ENCODE measurements around the gene ABCG4.
"Not testable (repeated sequence)": the region's sequence is repeated elsewhere in the genome, so short reads cannot be mapped to it uniquely, and the experiment has no call there.

ABCG4 gene

DNA sequence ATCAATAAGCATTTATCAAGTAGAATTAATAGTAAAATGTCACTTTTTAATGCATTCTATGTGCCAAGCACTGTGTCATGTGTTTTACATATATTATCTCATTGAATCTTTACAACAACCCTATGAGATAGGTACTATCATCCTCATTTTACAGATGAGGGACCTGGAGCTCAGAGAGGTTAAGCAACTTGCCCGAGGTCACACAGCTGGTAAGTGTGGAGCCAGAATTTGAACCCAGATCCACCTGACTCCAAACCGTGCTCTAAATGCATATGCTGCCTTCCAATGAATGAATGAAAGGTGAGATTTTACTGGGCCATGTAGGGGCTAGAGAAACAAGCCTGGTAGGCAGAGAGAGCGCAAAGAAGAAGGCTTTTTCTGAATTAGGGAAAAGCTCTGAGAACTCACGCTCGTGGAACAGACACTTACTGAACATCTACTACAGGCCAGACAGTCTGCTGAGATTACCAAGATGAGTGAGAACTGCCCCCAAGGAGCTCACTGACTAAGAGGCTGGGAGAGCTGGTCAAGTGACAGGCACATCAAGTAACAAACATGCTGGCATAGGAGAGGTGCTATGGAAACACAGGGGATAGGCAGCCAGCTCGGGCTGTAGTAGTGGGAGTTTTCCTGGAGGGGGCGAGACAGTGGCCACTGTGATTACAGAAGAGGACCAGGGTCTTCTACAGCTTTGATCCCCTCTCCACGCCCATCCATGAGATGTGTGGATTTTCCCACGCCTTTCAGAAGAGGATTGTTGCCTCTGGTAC, 4.4 kb downstream of the ABCG4 start:
- no peak for DNase-seq (ENCODE audit: low read depth in 2 of 2)

DNA sequence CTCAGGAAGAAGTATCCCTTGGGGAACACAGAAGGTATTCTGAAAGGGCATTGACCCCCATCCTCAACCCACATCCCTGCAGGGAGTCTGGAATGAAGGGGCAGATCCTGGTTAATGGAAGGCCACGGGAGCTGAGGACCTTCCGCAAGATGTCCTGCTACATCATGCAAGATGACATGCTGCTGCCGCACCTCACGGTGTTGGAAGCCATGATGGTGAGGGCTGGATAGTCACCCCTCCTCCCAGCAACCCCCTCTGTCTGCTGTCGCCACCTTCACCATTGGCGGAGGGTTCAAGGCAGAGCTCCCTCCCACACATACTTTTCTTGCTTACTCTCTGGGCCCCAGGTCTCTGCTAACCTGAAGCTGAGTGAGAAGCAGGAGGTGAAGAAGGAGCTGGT, 5.3 kb downstream of the ABCG4 start:
- no peak for DNase-seq (ENCODE audit: low read depth in 2 of 2)

DNA sequence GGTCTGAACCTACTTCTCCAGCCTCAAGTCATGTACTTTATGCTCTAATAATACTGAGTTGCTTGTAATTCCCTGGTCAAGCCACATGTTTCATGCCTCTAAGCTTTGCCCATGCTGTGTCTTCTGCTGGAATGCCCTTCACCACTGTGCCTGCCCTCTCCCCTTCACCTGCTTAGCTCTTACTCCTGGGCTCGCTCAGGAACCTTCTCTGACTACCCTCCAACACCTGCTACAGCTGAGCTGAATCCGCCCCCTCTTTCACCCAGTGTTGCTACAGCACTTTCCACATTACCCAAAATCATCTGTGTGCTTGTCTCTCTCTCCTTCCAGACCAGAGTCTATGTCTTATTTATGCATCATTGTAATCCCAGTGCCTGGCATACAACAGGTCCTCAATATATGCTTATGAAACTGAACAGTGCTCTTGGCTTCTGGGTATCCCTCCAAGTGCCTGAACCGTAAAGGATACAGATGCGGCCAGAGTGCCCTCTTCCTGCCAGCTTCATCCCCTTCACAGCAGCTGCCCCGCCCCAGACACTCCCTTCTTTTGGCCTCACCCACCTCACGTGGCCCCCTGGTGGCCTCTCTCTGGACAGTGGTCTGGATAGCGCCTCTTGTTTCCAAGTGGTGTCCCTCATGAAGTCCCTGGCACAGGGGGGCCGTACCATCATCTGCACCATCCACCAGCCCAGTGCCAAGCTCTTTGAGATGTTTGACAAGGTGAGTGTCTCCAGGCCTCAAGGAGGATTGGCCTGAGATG, 7.1 kb downstream of the ABCG4 start:
- DNase-seq (ENCODE audit: low read depth in 2 of 2): no peak

DNA sequence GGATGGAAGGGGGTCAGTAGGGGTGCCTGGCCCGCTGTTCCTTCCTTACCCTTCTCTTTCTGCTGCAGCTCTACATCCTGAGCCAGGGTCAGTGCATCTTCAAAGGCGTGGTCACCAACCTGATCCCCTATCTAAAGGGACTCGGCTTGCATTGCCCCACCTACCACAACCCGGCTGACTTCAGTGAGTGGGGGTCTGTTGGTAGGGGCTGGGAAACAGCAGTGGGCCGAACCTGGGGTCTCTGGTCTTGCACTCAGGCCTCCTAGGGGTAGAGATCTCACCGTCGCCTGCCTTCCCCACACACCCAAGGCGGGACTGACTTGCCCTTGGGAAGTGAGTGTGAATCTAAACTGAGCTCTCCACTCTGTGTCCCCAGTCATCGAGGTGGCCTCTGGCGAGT, 7.6 kb downstream of the ABCG4 start:
- DNase-seq (ENCODE audit: low read depth in 2 of 2): no peak

DNA sequence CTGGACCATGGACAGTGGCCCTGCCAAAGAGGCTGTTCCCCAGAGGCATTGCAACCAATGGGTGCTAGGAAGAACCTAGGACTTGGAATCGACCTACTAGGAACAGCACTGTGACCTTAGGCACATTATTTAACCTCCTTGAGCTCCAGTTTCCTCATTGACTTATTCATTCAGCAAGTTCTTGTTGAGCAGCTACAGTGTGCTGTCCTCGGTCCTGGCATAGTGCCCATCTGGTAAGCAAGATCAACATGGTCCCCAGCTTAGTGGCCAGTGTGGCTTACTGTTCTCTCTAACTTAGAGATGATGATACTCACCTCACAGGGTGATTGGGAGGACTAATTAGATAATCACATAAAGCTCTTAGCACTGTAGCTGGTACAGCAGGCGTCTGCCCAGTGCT, 8.2 kb downstream of the ABCG4 start:
- no peak for DNase-seq (ENCODE audit: low read depth in 2 of 2)

DNA sequence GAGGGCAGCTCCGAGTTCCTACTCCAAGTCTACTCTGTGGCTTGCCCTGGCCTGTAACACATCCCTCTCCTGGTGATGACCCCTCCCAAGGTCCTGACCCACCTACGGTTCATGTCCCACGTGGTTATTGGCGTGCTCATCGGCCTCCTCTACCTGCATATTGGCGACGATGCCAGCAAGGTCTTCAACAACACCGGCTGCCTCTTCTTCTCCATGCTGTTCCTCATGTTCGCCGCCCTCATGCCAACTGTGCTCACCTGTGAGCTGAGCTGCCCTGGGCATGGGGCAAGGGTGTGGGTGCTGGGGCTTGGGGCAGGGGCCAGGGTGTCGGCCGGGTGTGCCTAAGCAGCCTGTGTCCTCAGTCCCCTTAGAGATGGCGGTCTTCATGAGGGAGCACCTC, 9.6 kb downstream of the ABCG4 start:
- DNase-seq (ENCODE audit: low read depth in 2 of 2): no peak

DNA sequence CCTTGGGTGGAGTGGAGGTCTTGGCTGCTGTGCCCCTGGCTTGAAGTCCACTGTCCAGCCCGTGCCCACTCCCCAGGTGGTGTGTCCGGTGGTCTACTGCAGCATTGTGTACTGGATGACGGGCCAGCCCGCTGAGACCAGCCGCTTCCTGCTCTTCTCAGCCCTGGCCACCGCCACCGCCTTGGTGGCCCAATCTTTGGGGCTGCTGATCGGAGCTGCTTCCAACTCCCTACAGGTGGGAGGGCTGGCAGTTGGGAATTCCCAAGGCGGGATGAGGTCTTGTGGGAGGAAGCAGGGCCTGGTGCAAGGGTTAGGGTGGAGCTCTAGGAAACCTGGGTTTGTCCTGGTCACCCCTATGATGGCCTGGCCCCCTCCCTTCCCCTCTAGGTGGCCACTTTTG, 11.3 kb downstream of the ABCG4 start:
- DNase-seq (ENCODE audit: low read depth in 2 of 2): no peak

DNA sequence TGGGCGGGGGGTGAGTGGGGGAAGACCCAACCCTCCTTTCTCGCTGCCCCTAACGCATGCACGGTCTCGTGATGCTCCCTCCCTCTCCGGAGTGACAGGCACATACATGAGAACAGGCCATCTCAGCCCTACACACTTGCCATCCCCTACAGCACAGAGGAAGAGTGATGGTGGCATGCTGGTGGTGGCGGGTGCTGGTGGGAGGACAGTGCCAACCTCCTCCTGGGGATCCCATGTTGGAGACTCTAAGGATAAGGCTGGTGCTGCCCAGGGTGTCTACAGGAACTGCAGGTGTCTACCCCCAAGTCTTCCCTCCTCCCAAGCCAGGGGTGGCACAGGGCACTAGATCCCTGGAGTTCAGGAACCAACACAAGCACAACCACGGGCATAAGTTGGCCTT, 13.0 kb downstream of the ABCG4 start:
- no peak for DNase-seq (ENCODE audit: low read depth in 2 of 2)

DNA sequence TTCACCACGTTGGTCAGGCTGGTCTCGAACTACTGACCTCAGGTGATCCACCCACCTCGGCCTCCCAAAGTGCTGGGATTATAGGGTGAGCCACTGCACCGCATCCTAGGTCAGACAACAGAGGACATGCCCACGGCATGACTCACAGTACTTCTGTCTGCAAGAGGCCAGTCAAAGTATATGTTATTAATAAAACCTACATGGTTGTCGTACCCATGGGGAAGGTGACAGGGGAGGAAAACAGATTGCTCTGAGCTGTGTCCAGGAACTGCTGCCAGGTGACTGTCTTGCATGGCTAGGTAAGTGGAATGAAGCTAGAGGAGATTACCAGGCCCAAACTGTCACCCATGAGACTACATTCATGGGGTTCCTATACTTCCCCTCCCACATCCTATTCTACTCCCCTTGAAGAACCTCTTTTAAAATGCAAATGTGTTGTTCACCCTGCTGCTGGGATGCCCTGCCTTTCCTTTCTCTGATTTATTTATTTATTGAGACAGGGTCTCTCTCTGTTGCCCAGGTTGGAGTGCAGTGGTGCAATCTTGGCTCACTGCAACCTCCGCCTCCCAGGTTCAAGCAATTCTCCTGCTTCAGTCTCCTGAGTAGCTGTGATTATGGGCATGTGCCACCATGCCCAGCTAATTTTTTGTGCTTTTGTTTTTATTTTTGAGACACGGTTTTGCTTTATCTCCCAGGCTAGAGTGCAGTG, 17.7 kb downstream of the ABCG4 start:
- no peak for DNase-seq (ENCODE audit: low read depth in 2 of 2)

DNA sequence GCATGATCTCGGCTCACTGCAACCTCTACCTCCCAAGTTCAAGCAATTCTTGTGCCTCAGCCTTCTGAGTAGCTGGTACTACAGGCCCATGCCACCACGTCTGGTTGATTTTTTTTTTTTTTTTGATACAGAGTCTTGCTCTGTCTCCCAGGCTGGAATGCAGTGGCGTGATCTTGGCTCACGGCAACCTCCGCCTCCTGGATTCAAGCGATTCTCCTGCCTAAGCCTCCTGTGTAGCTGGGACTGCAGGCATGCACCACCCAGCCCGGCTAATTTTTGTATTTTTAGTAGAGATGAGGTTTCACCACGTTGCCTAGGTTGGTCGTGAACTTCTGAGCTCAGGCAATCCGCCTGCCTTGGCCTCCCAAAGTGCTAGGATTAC, 18.2 kb downstream of the ABCG4 start:
- DNase-seq (ENCODE audit: low read depth in 2 of 2): not testable (repeated sequence)

DNA sequence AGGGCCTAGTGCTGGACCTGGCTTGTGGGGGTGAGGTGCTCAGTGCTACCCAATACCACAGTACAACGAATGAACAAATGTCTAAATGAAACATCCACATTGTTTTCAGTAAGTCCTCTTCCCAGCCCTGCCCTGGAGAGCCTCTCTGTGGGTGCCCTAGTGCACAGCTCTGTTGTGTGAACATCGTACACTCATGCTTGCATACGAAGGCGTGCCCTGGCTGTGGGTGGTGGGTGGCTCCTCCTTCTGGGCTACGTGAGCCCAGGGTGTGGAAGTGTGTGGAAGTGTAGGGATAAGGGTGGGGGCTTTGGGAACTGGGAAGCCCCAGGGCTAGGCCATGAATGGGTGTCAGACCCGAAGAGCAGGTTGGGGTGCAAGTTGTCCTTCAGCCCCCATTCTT, 19.1 kb downstream of the ABCG4 start:
- no peak for DNase-seq (ENCODE audit: low read depth in 2 of 2)

DNA sequence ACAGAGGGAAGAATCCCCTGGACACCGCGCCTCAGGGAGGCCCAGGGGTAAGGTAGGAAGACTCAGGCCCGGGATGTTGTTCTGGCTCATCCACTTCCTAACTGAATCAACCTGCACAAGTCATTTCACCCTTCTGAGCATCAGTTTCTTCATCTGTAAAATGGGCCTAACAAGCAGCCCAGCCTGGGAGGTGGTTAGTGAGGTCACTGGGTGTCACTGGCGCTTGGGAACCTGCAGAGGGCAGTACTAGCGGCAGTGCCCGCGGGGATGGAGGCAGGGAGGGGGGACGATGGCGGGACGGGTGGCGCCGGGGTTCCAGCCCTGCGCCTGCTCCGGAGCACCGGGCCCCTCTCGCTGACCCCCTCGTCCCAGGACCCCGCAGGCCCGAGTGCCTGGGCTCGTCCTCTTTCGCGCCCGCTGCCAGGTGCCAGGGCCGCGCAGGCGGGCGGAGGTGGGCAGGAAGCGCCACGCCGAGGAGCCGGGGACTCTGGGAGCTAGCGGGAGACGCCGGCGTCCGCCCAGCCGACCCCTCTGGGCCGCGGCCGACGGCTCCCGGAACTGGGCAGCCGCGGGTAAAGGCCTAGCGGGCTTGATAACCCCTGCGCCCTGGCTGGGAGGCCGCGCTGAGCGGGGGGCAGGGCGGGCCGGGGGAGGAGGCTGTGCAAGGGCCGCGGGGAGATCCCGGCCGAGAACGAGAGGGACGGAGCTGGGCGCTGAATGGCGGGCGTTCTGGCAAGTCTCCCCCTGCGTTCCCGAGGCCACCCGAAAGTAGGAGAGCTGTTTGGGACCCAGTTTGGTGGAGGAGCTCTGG, 19.8 kb downstream of the ABCG4 start, which contains the start of gene NLRX1:
Gene NLRX1, plus strand, starts transcription at position 255 of the 811 bp plus-strand sequence. CDS start 2,679 bp downstream, outside the sequence.
- peak; percentile 52 to 60 for DNase-seq (ENCODE audit: low read depth in 2 of 2)

DNA sequence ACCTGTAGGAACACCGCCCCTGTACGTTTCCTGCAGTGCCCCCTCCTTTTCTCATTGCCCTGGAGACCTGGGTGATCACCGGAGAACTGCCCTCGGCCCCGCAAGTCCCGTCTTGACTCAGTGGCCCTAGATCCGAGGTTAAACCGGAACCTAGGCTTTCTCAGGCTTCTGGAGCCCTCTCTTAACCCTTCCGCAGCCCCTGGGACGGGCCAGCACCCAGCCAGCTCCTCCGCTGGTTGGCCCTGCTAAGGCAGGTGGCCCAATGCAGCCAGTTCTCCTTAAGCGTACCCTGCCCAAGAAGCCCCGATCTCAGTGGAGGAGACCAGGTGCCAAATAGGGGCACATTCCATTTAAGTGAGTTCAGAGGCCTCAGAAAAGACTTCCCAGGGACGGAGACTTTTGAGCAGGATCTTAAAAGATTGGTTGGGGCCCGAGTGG, 20.4 kb downstream of the ABCG4 start:
- no peak for DNase-seq (ENCODE audit: low read depth in 2 of 2)

DNA sequence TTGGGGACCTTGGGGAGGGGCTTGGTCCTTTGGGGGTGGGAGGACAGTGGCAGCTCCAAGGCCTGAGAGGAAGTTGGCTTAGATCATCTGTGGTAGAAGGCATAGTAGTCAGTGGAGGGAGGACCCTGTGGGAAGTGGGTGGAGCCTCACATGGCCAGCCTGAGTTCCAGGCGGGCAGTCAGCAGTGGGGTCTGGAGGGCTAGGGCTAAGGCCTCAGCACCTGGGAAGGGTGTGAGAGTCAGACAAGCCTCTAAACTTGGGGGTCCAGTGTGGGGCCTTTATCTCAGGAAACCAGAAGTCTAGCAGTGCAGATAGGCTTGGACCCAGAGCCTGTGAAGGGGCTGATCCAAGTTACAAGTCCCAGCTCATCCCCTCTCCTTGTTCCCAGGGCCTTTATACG, 23.7 kb downstream of the ABCG4 start:
- no peak for DNase-seq (ENCODE audit: low read depth in 2 of 2)

DNA sequence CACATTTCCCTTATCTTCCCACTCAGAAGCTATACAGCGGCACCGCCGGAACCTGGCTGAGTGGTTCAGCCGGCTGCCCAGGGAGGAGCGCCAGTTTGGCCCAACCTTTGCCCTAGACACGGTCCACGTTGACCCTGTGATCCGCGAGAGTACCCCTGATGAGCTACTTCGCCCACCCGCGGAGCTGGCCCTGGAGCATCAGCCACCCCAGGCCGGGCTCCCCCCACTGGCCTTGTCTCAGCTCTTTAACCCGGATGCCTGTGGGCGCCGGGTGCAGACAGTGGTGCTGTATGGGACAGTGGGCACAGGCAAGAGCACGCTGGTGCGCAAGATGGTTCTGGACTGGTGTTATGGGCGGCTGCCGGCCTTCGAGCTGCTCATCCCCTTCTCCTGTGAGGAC, 24.6 kb downstream of the ABCG4 start:
- no peak for DNase-seq (ENCODE audit: low read depth in 2 of 2)

DNA sequence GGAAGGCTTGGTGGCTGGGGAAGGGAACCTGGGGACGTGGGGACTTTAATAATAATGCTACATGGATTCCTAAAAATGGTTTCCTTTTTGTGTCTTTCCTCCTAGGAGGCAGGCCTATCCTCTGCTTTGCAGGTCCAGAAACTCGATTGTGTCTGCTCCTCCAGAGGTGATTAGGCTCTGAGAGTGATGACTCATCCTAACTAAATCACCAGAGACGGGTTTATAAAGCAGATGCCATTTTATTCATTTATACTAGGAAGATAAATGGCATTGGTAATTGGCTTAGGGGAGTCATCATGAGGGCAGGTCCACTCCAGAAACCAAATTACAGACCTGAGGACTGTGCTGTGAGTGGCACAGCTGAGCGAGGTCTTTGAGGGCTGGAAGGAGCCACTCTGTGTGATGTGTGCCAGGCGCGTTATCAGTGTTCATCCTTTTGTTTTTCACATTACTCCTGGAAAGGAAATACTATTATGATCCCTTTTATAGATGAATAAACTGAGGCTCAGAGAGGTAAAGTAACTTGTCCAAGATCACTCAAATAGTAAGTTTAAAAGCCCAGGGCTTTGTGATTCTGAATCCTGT, 26.7 kb downstream of the ABCG4 start:
- DNase-seq (ENCODE audit: low read depth in 2 of 2): peak in 1 of 2 experiments; percentile 15

DNA sequence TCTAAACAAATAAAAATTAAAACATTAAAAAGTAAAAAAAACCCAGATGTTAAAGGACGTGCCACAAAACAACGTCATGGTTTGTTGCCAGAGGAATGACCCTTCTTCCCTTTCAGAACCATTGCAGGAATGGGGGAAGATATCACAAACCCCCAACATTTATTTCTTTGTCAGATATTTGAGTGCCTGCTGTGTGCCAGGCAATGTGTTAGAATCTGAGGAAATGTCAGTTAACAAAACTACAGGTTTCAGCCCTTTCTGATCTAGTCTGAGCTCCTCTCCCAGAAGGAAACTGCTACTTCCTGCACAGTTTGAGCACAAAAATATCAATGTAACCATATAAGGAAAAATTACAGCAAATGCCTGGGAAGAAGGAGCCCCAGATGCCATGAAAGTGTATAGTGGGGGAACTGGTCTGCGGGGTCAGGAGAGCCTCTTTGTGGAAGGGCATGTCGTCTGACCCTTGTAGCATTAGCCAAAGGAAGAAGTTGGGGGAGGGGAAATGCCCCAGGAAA, 29.4 kb downstream of the ABCG4 start:
- no peak for DNase-seq (ENCODE audit: low read depth in 2 of 2)

DNA sequence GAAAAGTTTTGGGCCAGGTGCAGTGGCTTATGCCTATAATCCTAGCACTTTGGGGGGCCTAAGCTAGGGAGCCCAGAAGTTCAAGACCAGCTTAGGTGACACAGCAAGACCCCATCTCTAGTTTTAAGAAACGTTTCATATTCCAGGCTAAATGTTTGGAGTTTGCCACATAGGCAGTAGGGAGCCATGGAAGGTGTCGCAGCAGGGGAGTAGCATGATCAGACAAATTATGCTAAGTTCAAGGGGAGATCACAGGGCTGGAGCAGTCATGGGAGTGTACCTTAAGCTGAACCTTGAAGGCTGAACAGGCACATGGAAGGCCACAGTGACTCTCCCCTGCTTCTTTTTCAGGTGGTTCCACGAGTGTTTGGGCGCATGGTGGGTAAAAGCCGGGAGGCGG, 30.5 kb downstream of the ABCG4 start:
- DNase-seq (ENCODE audit: low read depth in 2 of 2): no peak

DNA sequence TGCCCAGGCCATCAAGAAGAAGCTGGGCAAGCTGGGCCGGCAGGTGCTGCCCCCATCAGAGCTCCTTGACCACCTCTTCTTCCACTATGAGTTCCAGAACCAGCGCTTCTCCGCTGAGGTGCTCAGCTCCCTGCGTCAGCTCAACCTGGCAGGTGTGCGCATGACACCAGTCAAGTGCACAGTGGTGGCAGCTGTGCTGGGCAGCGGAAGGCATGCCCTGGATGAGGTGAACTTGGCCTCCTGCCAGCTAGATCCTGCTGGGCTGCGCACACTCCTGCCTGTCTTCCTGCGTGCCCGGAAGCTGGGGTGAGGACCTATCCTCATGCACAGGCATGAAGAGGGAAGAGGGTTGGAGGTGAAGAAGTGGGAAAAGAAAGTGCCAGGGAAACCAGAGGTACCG, 31.1 kb downstream of the ABCG4 start:
- no peak for DNase-seq (ENCODE audit: low read depth in 2 of 2)

DNA sequence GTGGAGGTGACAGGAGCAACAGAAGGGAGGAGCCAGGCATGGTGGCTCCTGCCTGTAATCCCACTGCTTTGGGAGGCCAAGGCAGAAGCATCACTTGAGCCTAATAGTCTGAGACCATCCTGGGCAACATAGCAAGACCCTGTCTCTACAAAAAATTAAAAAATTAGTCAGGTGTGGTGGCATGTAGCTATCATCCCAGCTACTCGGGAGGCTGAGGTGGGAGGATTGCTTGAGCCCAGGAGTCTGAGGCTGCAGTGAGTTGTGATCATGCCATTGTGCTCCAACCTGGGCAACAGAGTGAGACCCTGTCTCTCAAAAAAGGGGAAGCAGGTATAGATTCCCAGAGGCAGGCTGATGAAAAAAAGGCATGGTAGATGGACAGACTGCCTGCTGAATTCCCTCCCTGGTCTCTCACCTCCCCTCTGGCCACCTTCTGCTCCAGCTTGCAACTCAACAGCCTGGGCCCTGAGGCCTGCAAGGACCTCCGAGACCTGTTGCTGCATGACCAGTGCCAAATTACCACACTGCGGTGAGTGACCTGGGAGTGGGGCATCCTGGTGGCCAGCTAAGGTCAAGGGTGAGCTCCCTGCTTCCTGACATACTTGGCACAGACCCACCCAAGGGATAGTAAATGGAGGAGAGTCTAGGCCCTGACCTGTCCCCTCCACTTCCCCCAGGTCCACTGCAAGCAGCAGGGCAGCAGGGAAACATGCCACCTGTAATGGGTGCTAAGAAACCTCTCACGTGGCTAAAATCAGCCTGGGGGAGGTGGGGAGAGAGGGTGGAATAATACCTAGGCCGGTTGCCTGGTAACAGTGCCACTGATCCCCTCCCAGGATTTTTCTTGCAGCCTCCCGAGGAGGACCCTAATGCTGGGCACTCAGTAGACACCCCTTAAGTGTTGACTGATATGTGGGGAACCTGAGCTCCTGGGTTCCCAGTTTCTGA, 32.2 kb downstream of the ABCG4 start:
- DNase-seq (ENCODE audit: low read depth in 2 of 2): no peak
